Measurements from ENCODE around the gene PRM3.

The PRM3 gene

DNA sequence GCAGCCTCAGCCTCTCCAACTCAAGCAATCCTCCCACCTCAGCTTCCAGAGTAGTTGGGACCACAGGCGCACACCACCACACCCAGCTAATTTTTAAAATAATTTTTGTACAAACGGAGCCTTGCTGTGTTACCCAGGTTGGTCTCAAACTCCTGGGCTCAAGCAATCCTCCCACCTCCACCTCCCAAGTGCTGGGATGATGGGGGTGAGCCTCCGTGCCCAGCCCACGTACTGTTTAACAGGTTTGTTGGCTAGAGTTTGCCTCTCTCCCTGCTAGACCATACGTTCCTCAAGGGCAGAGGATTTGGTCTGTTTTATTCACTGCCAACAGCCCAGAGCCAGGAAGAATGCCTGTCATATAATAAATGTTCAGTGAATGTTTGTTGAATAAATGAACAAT lies 44.0 kb downstream of the PRM3 start:
- DNase-seq, result no peak

DNA sequence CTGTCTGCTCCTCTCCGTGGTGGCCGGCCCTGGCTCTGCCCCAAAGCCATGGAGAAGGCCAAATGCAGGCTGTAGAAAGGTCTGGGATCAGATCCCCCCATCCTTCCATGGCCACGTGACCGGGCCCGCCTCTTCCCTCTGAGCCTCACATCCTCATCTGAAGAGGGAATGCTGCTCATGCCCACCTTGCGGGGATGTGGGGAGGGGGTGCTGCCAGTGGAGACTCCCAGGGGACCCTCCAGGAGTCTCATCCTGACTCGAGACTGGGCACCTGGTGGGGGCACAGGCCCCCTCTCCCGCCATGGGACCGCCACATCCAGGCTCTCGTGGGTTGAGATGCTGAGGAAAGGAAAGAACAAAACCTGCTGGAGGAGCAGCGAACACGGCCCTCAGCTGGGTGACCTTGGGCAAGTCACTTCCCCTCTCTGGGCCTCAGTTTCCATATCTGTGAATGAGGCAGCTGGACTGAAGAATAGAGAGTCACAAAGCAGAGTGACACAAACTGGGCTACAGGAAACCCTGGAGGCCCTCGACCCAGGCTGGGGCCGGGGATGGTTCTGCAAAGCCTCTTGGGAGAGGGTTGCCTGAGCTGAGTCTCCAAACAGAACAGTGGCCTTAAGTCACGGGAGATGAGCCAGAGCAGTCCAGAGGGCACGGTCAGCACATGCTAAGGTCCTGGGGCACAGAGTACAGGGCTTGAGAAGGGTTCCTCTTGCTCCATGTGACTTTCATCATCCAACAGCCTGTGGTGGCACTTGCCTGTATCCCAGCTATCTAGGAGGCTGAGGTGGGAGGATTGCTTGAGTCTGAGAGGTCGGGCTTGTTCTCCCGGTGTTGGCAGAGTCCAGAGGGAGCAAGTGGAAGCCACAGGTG lies 47.5 kb downstream of the PRM3 start:
- DNase-seq, result no peak

DNA sequence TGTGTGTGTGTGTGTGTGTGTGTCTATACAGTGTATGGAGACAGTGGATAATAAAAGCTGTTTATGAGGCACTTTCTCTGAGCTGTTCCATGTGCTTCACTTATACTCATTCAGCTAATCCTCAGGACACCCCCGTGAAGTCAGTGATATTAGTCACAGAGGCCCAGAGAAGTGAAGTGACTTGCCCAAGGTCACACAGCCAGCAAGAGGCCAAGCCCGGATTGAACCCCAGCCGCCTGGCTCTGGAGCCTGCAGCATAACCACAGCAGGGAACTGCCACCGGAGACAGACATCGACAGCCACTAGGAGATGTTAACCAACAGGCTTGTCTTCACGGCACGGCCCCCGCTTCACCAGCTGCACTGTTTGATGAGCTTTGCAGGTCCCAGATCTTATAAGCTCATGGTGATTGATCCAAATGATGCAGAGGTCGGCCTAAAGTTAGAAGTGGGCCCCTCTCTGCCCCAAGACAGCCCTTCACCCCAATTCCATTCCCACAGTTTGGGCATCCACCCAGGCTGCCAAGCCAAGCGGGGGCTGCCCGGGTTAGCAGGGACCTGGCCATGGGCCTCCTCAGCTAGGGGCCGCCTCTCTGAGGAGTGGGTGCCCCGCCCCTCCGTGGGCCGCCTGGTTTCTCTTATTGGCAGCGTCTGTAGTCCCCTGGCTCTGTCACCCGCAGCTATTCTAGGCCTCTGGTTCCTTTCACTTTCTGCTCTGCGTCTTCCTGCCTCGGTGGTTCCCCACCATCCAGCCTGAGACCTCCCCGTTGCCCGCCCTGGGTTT lies 48.3 kb downstream of the PRM3 start:
- peak in 1 of 51 donors; percentile 7 for DNase-seq

DNA sequence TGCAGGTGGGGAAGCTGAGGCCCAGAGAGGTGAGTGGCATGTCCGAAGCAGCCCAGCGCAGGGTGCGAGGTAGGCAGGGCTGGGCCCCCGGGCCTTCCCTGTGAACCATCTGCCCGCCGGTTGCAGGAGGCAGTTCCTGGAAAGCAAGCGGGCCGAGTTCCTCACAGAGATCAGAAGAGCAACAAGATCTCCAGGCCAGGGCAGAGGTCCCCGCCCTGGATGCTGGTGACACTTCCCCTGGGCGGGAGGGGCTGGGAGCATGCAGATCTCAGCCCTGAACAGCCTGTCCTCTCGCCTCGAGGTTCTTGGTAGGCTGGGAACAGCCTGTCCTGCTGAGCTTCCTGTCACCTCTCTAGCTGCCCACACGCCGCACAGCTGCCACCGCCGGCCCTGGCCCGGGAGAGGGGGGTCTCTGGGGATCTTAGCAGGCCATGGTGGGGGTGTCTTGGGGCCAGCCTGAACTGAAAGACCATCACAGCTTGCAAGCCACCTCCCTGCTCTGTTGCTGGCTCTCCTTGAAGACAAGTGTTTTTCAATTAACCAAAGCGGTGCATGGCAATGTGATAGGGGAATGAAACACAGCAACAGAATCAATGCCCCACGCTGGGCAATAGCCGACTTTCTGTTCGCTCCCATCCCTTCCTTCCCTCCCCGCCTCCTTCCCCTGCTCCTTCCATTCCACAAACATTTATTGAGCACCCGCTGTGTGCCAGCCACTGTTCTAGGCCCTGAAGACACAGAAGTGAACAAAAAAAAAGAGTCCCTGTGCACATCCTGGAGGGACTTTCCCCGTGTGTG lies 49.1 kb downstream of the PRM3 start:
- peak in 8 of 51 donors; percentile 3 to 60 (median 14) for DNase-seq
